ENCODE measurements around the gene CEP83. TPM values are rescaled to one million over a fixed set of nuclear protein-coding genes. Genes with fewer than 3 reads are reported as not detected.

The CEP83 gene
- total and polyA plus RNA-seq, 2 donors (not counting 1 experiment from before 2014, with no cell fraction given) = 7.8 to 13.5 TPM

GRCh38 chr12:94326727-94327126 is 132.9 kb downstream of the CEP83 start:
- Histone ChIP-seq H2AFZ (ENCODE audit: low read length) (no peak overlapping the region), H3K79me2 (ENCODE audit: control insufficient read depth, insufficient read depth, low read length) (no peaks in the 10 kb centered on the region), H3K4me2 (ENCODE audit: extremely low read depth, insufficient read depth, low read length) (no peak overlapping the region), H3K4me1 (ENCODE audit: control insufficient read depth, extremely low read depth, insufficient read depth, low read length) (peaks cover 3% of the 10 kb centered on the region), H3K36me3 (ENCODE audit: control insufficient read depth, insufficient read depth, low read length) (no peaks in the 10 kb centered on the region), H4K20me1 (ENCODE audit: control insufficient read depth, extremely low read depth, insufficient read depth, low read length) (no peaks in the 10 kb centered on the region), H3K27me3 (ENCODE audit: control insufficient read depth, insufficient read depth, low read length) (no peaks in the 10 kb centered on the region), H3K9ac (ENCODE audit: insufficient read depth, low read length) (no peak overlapping the region), H3K9me3 (ENCODE audit: control insufficient read depth, insufficient read depth, low read depth, low read length) (no peaks in the 10 kb centered on the region), H3K27ac (ENCODE audit: insufficient read depth, low read length) (no peak overlapping the region), H3K4me3 (replicated peaks in 1 of 4; ENCODE audit: control extremely low read depth in 1 of 4, insufficient read depth in 1 of 4, low read depth in 3 of 4, low read length in 4 of 4) (no peak overlapping the region)
- TF ChIP-seq EZH2 (IDR thresholded peaks at IDR 0.05; ENCODE audit: low read length, missing control alignments) (no peak), CTCF (conservative IDR thresholded peaks at IDR 0.05 in 1 of 2, IDR thresholded peaks at IDR 0.05 in 1 of 2; ENCODE audit: low read depth in 1 of 2, low read length in 2 of 2) (no peak)
- DNase-seq (ENCODE audit: low read depth in 2 of 2) = peak; percentile 43 to 94

DNA sequence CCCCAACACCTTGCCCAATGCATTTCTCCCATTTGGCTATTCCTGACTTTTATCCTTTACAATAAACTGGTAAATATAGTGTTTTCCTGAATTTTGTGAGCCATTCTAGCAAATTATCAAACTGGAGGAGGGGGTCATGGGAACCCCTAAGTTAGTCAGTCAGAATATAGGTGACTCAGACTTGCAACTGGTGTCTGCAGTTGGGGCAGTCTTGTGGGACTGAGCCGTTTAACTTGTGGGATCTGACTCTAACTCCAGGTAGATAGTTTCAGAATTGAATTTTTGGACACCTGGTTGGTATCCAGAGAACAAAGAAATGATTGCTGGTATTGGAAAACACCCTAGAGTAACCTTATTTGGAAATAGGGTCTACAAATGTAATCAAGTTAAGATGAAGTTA is 133.4 kb downstream of the CEP83 start:
- Histone ChIP-seq H3K4me1 (ENCODE audit: control insufficient read depth, extremely low read depth, insufficient read depth, low read length) (peaks cover 3% of the 10 kb centered on the region), H3K36me3 (ENCODE audit: control insufficient read depth, insufficient read depth, low read length) (no peaks in the 10 kb centered on the region), H3K27ac (ENCODE audit: insufficient read depth, low read length) (no peak overlapping the region), H3K79me2 (ENCODE audit: control insufficient read depth, insufficient read depth, low read length) (no peaks in the 10 kb centered on the region), H3K27me3 (ENCODE audit: control insufficient read depth, insufficient read depth, low read length) (no peaks in the 10 kb centered on the region), H3K4me3 (replicated peaks in 1 of 4; ENCODE audit: control extremely low read depth in 1 of 4, insufficient read depth in 1 of 4, low read depth in 3 of 4, low read length in 4 of 4) (no peak overlapping the region), H2AFZ (ENCODE audit: low read length) (no peak overlapping the region), H3K9me3 (ENCODE audit: control insufficient read depth, insufficient read depth, low read depth, low read length) (no peaks in the 10 kb centered on the region), H3K9ac (ENCODE audit: insufficient read depth, low read length) (no peak overlapping the region), H4K20me1 (ENCODE audit: control insufficient read depth, extremely low read depth, insufficient read depth, low read length) (no peaks in the 10 kb centered on the region), H3K4me2 (ENCODE audit: extremely low read depth, insufficient read depth, low read length) (no peak overlapping the region)
- no peak for TF ChIP-seq EZH2 (IDR thresholded peaks at IDR 0.05; ENCODE audit: low read length, missing control alignments)
- no peak for TF ChIP-seq CTCF (conservative IDR thresholded peaks at IDR 0.05 in 1 of 2, IDR thresholded peaks at IDR 0.05 in 1 of 2; ENCODE audit: low read depth in 1 of 2, low read length in 2 of 2)
- DNase-seq (ENCODE audit: low read depth in 2 of 2) = no peak

- H3K36me3 ChIP-seq (ENCODE audit: control insufficient read depth, insufficient read depth, low read length) = no peaks in the 10 kb centered on the region
- H3K4me1 ChIP-seq (ENCODE audit: control insufficient read depth, extremely low read depth, insufficient read depth, low read length) = peaks cover 3% of the 10 kb centered on the region
- H3K9me3 ChIP-seq (ENCODE audit: control insufficient read depth, insufficient read depth, low read depth, low read length) = no peaks in the 10 kb centered on the region
- H3K27ac ChIP-seq (ENCODE audit: insufficient read depth, low read length) = no peak overlapping the region
- no peaks in the 10 kb centered on the region for H3K27me3 ChIP-seq (ENCODE audit: control insufficient read depth, insufficient read depth, low read length)
- no peak for DNase-seq (ENCODE audit: low read depth in 2 of 2)
- no peak overlapping the region for H3K4me3 ChIP-seq (replicated peaks in 1 of 4; ENCODE audit: control extremely low read depth in 1 of 4, insufficient read depth in 1 of 4, low read depth in 3 of 4, low read length in 4 of 4)
- H3K9ac ChIP-seq (ENCODE audit: insufficient read depth, low read length) = no peak overlapping the region
- H2AFZ ChIP-seq (ENCODE audit: low read length) = no peak overlapping the region
- TF ChIP-seq EZH2 (IDR thresholded peaks at IDR 0.05; ENCODE audit: low read length, missing control alignments) (no peak), CTCF (conservative IDR thresholded peaks at IDR 0.05 in 1 of 2, IDR thresholded peaks at IDR 0.05 in 1 of 2; ENCODE audit: low read depth in 1 of 2, low read length in 2 of 2) (no peak)
- H3K4me2 ChIP-seq (ENCODE audit: extremely low read depth, insufficient read depth, low read length) = no peak overlapping the region
- H3K79me2 ChIP-seq (ENCODE audit: control insufficient read depth, insufficient read depth, low read length) = no peaks in the 10 kb centered on the region
- H4K20me1 ChIP-seq (ENCODE audit: control insufficient read depth, extremely low read depth, insufficient read depth, low read length) = no peaks in the 10 kb centered on the region
Measured at GRCh38 chr12:94322346-94322745, 137.3 kb downstream of the CEP83 start.

Measured in fibroblast of lung (primary cell).